Neutrophil (primary cell): Measurements from ENCODE around the gene TALDO1.

ENCODE experiments used
- H3K27ac ChIP-seq: fragments of 200-600 bp; sonication (generic); 2 replicates; pipeline ENCODE4 v1.5.1; 2016; ENCODE audit warnings: mild to moderate bottlenecking, moderate library complexity
- H3K27me3 ChIP-seq: fragments of 200-600 bp; sonication (generic); 2 replicates; pipeline ENCODE4 v1.6.0; 2016; ENCODE audit warnings: mild to moderate bottlenecking
- H3K36me3 ChIP-seq: fragments of 200-600 bp; sonication (generic); 2 replicates; pipeline ENCODE4 v1.5.1; 2017
- H3K4me1 ChIP-seq, 2 experiments: fragments of 200-600 bp in 1 of 2; sonication (generic) in 1 of 2; 1 replicate in 1 of 2; 2 replicates in 1 of 2; pipeline versions ENCODE4 v1.5.1 to v1.6.1; 2013 to 2016; ENCODE audit warnings: low read depth in 1 of 2, low read length in 1 of 2, mild to moderate bottlenecking in 1 of 2, moderate library complexity in 1 of 2; ENCODE audit not compliant: control insufficient read depth in 1 of 2, insufficient read depth in 1 of 2
- H3K4me3 ChIP-seq, 2 experiments: fragments of 200-600 bp in 1 of 2; sonication (generic) in 1 of 2; 1 replicate in 1 of 2; 2 replicates in 1 of 2; pipeline ENCODE4 v1.5.1; 2013 to 2016; ENCODE audit warnings: low read depth in 1 of 2, low read length in 1 of 2, mild to moderate bottlenecking in 1 of 2, moderate library complexity in 1 of 2
- H3K9me3 ChIP-seq: fragments of 200-600 bp; sonication (generic); 2 replicates; pipeline ENCODE4 v1.5.1; 2016
- TF ChIP-seq, protein P1 (sequence below): fragments of 200-600 bp; sonication (generic); IDR thresholded peaks from 2 replicates; pipeline ENCODE4 v1.5.1; 2016; ENCODE audit warnings: antibody characterized with exemption

The TALDO1 gene

DNA sequence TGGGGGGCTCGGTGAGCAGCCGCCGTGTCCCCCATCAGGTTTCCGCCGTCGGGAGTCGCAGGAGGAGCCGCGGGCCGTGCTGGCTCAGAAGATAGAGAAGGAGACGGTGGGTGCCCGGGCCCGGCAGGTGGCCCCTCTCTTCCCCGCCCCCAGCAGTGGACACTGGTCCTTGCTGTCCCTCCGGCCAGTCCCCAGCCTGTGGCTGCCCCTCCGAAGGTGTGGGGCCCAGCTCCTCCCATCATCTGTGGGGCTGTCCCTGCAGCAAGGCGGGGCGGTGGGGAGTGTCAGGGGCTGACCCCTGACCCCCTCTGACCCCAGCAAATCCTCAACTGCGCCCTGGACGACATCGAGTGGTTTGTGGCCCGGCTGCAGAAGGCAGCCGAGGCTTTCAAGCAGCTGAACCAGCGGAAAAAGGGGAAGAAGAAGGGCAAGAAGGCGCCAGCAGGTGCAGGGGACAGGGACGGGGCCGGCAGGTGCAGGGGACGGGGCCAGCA lies 26.0 kb upstream of the TALDO1 start:
- peak overlapping the region; percentile 49 to 55 for H3K4me3 ChIP-seq
- H3K4me1 ChIP-seq, result peaks cover 30 to 41% of the 10 kb centered on the region in 2 experiments
- H3K9me3 ChIP-seq, result no peaks in the 10 kb centered on the region
- peaks cover 94% of the 10 kb centered on the region for H3K27me3 ChIP-seq
- TF ChIP-seq, protein P1, sequence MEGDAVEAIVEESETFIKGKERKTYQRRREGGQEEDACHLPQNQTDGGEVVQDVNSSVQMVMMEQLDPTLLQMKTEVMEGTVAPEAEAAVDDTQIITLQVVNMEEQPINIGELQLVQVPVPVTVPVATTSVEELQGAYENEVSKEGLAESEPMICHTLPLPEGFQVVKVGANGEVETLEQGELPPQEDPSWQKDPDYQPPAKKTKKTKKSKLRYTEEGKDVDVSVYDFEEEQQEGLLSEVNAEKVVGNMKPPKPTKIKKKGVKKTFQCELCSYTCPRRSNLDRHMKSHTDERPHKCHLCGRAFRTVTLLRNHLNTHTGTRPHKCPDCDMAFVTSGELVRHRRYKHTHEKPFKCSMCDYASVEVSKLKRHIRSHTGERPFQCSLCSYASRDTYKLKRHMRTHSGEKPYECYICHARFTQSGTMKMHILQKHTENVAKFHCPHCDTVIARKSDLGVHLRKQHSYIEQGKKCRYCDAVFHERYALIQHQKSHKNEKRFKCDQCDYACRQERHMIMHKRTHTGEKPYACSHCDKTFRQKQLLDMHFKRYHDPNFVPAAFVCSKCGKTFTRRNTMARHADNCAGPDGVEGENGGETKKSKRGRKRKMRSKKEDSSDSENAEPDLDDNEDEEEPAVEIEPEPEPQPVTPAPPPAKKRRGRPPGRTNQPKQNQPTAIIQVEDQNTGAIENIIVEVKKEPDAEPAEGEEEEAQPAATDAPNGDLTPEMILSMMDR, result no peak
- peak overlapping the region; percentile 3 for H3K27ac ChIP-seq
- H3K36me3 ChIP-seq, result no peaks in the 10 kb centered on the region

DNA sequence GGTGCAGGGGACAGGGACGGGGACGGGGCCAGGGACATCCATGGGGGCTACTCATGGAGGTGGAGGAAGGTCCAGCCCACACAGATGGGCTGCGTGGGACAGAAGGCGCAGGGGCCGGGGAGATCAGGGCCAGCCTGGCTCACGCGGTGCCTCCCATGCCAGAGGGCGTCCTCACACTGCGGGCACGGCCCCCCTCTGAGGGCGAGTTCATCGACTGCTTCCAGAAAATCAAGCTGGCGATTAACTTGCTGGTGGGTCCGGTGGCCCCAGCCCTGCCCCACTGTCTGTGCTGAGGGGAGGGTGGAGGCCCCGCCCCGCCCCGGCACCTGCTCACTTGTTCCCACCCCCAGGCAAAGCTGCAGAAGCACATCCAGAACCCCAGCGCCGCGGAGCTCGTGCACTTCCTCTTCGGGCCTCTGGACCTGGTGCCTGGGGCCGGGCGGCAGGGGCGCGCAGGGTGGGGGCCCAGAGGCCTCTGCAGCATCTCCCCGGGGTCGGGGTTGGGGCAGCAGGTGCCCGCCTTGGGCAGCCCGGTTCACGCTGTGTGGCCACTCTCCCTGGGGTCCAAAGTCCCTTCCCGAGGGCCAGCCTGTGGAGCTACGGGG lies 25.4 kb upstream of the TALDO1 start:
- peak overlapping the region; percentile 48 for H3K27ac ChIP-seq
- peaks cover 89% of the 10 kb centered on the region for H3K27me3 ChIP-seq
- H3K4me1 ChIP-seq, result peaks cover 35 to 46% of the 10 kb centered on the region in 2 experiments
- no peaks in the 10 kb centered on the region for H3K36me3 ChIP-seq
- TF ChIP-seq, protein P1, result no peak
- no peaks in the 10 kb centered on the region for H3K9me3 ChIP-seq
- peak overlapping the region; percentile 49 to 55 for H3K4me3 ChIP-seq

DNA sequence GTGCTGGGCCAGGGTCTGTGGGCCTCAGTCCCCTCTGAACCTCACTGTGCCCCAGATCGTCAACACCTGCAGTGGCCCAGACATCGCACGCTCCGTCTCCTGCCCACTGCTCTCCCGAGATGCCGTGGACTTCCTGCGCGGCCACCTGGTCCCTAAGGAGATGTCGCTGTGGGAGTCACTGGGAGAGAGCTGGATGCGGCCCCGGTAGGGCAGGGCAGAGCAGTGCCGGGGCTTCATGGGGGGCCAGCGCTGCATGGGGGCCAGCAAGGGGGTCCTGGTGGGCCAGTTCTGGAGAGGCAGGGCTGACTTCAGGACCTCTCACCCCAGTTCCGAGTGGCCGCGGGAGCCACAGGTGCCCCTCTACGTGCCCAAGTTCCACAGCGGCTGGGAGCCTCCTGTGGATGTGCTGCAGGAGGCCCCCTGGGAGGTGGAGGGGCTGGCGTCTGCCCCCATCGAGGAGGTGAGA lies 24.9 kb upstream of the TALDO1 start:
- peaks cover 41 to 52% of the 10 kb centered on the region in 2 experiments for H3K4me1 ChIP-seq
- peaks cover 83% of the 10 kb centered on the region for H3K27me3 ChIP-seq
- no peaks in the 10 kb centered on the region for H3K9me3 ChIP-seq
- H3K36me3 ChIP-seq, result no peaks in the 10 kb centered on the region
- TF ChIP-seq, protein P1, result no peak
- H3K27ac ChIP-seq, result peak overlapping the region; percentile 48
- peak overlapping the region in 1 of 2 experiments; percentile 49 for H3K4me3 ChIP-seq

DNA sequence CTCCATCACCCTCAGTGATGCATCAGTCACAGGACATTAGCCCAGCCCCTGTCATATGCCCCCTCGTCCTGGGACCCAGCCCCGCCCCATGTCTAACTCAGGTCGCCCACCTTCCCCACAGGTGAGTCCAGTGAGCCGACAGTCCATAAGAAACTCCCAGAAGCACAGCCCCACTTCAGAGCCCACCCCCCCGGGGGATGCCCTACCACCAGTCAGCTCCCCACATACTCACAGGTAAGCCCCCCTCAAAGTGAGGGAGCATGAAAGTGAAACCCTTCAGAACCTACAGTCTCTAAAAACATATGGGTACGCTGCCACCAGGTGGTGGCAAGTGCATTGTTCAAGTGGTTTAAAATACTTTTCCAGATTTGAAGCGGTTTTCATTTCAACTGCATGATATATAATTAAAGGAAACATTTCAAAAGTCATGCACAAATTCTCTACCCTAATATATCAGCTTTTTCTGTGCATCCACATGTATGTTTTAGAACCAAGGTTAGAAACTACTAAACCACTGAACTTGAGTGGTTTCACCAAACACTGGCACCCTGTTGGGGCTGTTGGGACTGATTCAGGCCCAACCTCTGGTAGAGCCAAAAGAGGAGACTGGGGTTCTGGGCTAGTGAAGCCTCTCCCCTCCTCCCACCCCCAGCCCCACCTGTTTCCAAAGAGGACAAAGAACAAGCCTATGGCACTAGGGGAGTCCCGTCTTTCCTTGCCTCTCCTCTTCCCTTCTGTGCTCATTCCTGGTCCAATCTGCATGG lies 24.0 kb upstream of the TALDO1 start:
- Histone ChIP-seq H3K4me1 (peaks cover 50 to 61% of the 10 kb centered on the region in 2 experiments), H3K36me3 (no peaks in the 10 kb centered on the region), H3K27me3 (peaks cover 74% of the 10 kb centered on the region)

DNA sequence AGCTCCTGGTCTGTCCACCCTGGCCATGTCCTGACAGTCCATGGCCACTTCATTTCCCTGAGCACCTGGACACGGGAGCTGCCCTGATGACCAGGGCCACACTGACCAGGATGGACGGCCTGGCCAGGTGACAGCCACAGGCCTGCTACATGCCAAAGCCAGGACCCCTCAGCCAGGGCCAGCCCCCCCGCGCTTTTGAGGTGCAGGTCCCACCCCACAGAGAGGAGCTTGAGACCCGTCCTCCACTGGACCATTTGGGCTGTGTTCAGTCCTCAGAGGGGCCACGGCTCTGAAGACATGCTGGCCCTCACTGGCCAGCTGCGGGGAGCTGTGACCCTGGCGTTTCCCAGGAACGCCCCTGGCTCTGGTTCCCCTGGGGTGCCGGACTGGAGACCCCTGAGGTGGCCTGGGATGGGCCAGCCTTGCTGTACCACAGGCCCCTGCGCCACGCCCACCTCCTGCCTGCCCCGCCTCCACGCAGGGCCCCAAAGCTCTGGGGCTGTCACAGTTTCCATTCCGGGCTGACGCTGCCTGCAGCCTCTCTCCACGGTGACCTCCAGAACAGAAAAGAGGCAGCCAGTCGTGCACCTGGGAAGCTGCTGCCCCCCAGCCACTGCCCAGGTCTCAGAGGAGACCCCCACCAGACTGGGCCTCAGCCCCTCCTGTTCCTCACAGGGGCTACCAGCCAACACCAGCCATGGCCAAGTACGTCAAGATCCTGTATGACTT lies 23.1 kb upstream of the TALDO1 start:
- TF ChIP-seq, protein P1, result no peak
- H3K27me3 ChIP-seq, result peaks cover 65% of the 10 kb centered on the region
- H3K4me3 ChIP-seq, result no peak overlapping the region
- H3K36me3 ChIP-seq, result no peaks in the 10 kb centered on the region
- H3K4me1 ChIP-seq, result peaks cover 59 to 70% of the 10 kb centered on the region in 2 experiments
- H3K9me3 ChIP-seq, result no peaks in the 10 kb centered on the region
- no peak overlapping the region for H3K27ac ChIP-seq

More for the DNA sequence above, 24.0 kb upstream of the TALDO1 start:
- TF ChIP-seq, protein P1, result peak; percentile 79
- Histone ChIP-seq H3K4me3 (peak overlapping the region in 1 of 2 experiments; percentile 28), H3K9me3 (no peaks in the 10 kb centered on the region), H3K27ac (peak overlapping the region; percentile 10)
